A549 (cell line): ENCODE results near the gene TKTL2. TPM values are rescaled to one million over a fixed set of nuclear protein-coding genes. Genes with fewer than 3 reads are reported as not detected.

ENCODE experiments used
- ATAC-seq, 2 experiments: fragments of 200-7000 bp in 1 of 2; fragments of >200 bp in 1 of 2; cut with Nextera tagmentation in 1 of 2; cut with Tn5 transposase in 1 of 2; 3 replicates each; pipeline versions ENCODE4 v1.8.0 to v1.9.1; 2018 to 2020; ENCODE audit warnings: mild to moderate bottlenecking in 1 of 2, moderate library complexity in 1 of 2
- CTCF ChIA-PET: fragments of 300-600 bp; sonication (Branson Sonifier 250); formaldehyde crosslinking; extraction: SDS; loops from one replicate; lab custom pipeline; 2021; ENCODE audit warnings: antibody characterized with exemption, inconsistent platforms; lab: Yijun Ruan, JAX
- POLR2A ChIA-PET: fragments of 350-600 bp; formaldehyde crosslinking; extraction: SDS; loops from one replicate; lab custom pipeline; 2021; ENCODE audit warnings: antibody characterized with exemption, inconsistent platforms; lab: Yijun Ruan, JAX
- DNase-seq, 2 experiments: peaks; one replicate each; pipeline versions ENCODE4 v3.0.0 to v3.0.0-alpha.2; 2011 to 2016; ENCODE audit warnings: low read depth in 1 of 2, low spot score in 1 of 2
- FAIRE-seq: peaks from 2 replicates; lab custom pipeline; 2011; peaks lifted over from hg19 to GRCh38; lab: Jason Lieb, UNC
- H3K27ac ChIP-seq, 2 experiments: fragments of >200 bp; sonication (Bioruptor Twin); formaldehyde crosslinking; 3 replicates each; pipeline ENCODE4 v1.5.1; 2016 to 2017
- H3K4me1 ChIP-seq: fragments of >200 bp; sonication (Bioruptor Twin); formaldehyde crosslinking; 3 replicates; pipeline ENCODE4 v1.6.1; 2016
- H3K4me2 ChIP-seq: fragments of >200 bp; sonication (Bioruptor Twin); formaldehyde crosslinking; 3 replicates; pipeline ENCODE4 v1.6.1; 2016
- H3K4me3 ChIP-seq: fragments of >200 bp; sonication (Bioruptor Twin); formaldehyde crosslinking; 3 replicates; pipeline ENCODE4 v1.5.1; 2016
- H3K9me3 ChIP-seq: fragments of >200 bp; sonication (Bioruptor Twin); formaldehyde crosslinking; 3 replicates; pipeline ENCODE4 v1.6.1; 2016
- CBX2 ChIP-seq: fragments of 200-600 bp; sonication (generic); IDR thresholded peaks from 2 replicates; pipeline ENCODE4 v1.6.1; 2016; ENCODE audit warnings: low read depth, mild to moderate bottlenecking, borderline replicate concordance
- CBX8 ChIP-seq: fragments of 200-600 bp; sonication (generic); IDR thresholded peaks from 2 replicates; pipeline ENCODE4 v1.6.1; 2016
- CEBPB ChIP-seq, 2 experiments: fragments of >200 bp in 1 of 2; sonication (Bioruptor Twin) in 1 of 2; formaldehyde crosslinking in 1 of 2; IDR thresholded peaks; 2 replicates each; pipeline ENCODE4 v1.6.1; 2012 to 2016
- CHD4 ChIP-seq: fragments of 200-600 bp; sonication (generic); IDR thresholded peaks from 2 replicates; pipeline ENCODE4 v1.6.1; 2016; ENCODE audit warnings: antibody characterized with exemption, mild to moderate bottlenecking, borderline replicate concordance
- EHF ChIP-seq: fragments of 250-450 bp; sonication (Bioruptor Pico); IDR thresholded peaks from 2 replicates; pipeline ENCODE4 v1.5.0; 2020; ENCODE audit warnings: mild to moderate bottlenecking
- FOSB ChIP-seq: fragments of 250-450 bp; sonication (Bioruptor Pico); IDR thresholded peaks from 2 replicates; pipeline ENCODE4 v1.5.0; 2020; ENCODE audit warnings: mild to moderate bottlenecking, moderate library complexity
- FOSL2 ChIP-seq, 2 experiments: fragments of 450-650 bp in 1 of 2; fragments of >200 bp in 1 of 2; sonication (Bioruptor Twin) in 1 of 2; formaldehyde crosslinking; IDR thresholded peaks; 2 replicates each; pipeline versions ENCODE4 v1.5.0 to v1.6.1; 2016 to 2020; ENCODE audit warnings: mild to moderate bottlenecking in 1 of 2, moderate library complexity in 1 of 2
- FOXS1 ChIP-seq: fragments of 250-450 bp; sonication (Bioruptor Pico); IDR thresholded peaks from 2 replicates; pipeline ENCODE4 v1.5.0; 2020; ENCODE audit warnings: mild to moderate bottlenecking, moderate library complexity
- HES2 ChIP-seq: fragments of >200 bp; sonication (Bioruptor Twin); formaldehyde crosslinking; IDR thresholded peaks from 2 replicates; pipeline ENCODE4 v1.6.1; 2016
- JUNB ChIP-seq: fragments of >200 bp; sonication (Bioruptor Twin); formaldehyde crosslinking; IDR thresholded peaks from 2 replicates; pipeline ENCODE4 v1.6.1; 2016
- MAX ChIP-seq: IDR thresholded peaks from 2 replicates; pipeline ENCODE4 v1.6.1; 2012
- MYC ChIP-seq: IDR thresholded peaks from 2 replicates; pipeline ENCODE4 v1.6.1; 2012; ENCODE audit warnings: mild to moderate bottlenecking, inconsistent platforms, low read length, improper control_type of control experiment, borderline replicate concordance
- NFE2L2 ChIP-seq: fragments of 150-350 bp; conservative IDR thresholded peaks from 2 replicates; pipeline ENCODE4 v1.6.1; 2014; ENCODE audit warnings: low read length
- NPAS2 ChIP-seq: fragments of 250-450 bp; sonication (Bioruptor Pico); IDR thresholded peaks from 2 replicates; pipeline ENCODE4 v1.8.0; 2022; ENCODE audit warnings: mild to moderate bottlenecking, moderate library complexity, borderline replicate concordance
- PHF8 ChIP-seq: fragments of 200-600 bp; sonication (generic); IDR thresholded peaks from 2 replicates; pipeline ENCODE4 v1.6.1; 2016; ENCODE audit warnings: low read depth, mild to moderate bottlenecking, antibody characterized with exemption, moderate library complexity, borderline replicate concordance
- POLR2A ChIP-seq: IDR thresholded peaks from 2 replicates; pipeline ENCODE4 v1.6.1; 2012; ENCODE audit warnings: mild to moderate bottlenecking, low read length
- POLR2AphosphoS2 ChIP-seq: conservative IDR thresholded peaks from 2 replicates; pipeline ENCODE4 v1.6.1; 2012; ENCODE audit warnings: low read length, improper control_type of control experiment, inconsistent platforms
- RARB ChIP-seq: fragments of 250-450 bp; sonication (Bioruptor Pico); IDR thresholded peaks from 2 replicates; pipeline ENCODE4 v1.8.0; 2021; ENCODE audit warnings: mild to moderate bottlenecking, moderate library complexity
- REST ChIP-seq: fragments of 200-600 bp; sonication (generic); IDR thresholded peaks from 2 replicates; pipeline ENCODE4 v1.6.1; 2016; ENCODE audit warnings: antibody characterized with exemption, mild to moderate bottlenecking, moderate library complexity
- RFX5 ChIP-seq: fragments of 450-650 bp; IDR thresholded peaks from 2 replicates; pipeline ENCODE4 v1.7.1; 2014; ENCODE audit warnings: antibody characterized with exemption, mild to moderate bottlenecking, moderate library complexity
- SMC3 ChIP-seq: fragments of >200 bp; sonication (Bioruptor Twin); formaldehyde crosslinking; IDR thresholded peaks from 3 replicates; pipeline ENCODE4 v1.6.1; 2018; ENCODE audit warnings: inconsistent platforms
- SREBF2 ChIP-seq: fragments of 450-650 bp; IDR thresholded peaks from 2 replicates; pipeline ENCODE4 v1.6.1; 2014; ENCODE audit warnings: mild to moderate bottlenecking, moderate library complexity
- ZSCAN20 ChIP-seq: fragments of 250-450 bp; sonication (Bioruptor Pico); IDR thresholded peaks from 2 replicates; pipeline ENCODE4 v1.8.0; 2022; ENCODE audit warnings: mild to moderate bottlenecking, moderate library complexity
- WGBS: methylation state at CpG from one replicate; pipeline ENCODE4 v1.1.6; 2017; ENCODE audit errors: missing lambda C conversion rate; 5-methylcytosine and 5-hydroxymethylcytosine counted together
- polyA minus RNA-seq: library from RNA; depleted of rRNA, polyadenylated mRNA; stranded (reverse); fragments of >200 nt; gene quantifications from 2 replicates; pipeline ENCODE4 v1.2.3, GENCODE V29; 2011; rRNA and poly(A)+ RNA removed
- polyA plus RNA-seq, 4 experiments: library from polyadenylated mRNA; depleted of rRNA in 3 of 4; stranded (reverse); fragments of >200 nt; fragmentation: RNase III in 1 of 4; extraction: RNeasy Plus Mini Kit Qiagen cat#74134 plus additional on column Dnase treatment in 1 of 4; gene quantifications; 2 replicates in 3 of 4; 3 replicates in 1 of 4; pipeline ENCODE4 v1.2.3, GENCODE V29; 2011 to 2017

The TKTL2 gene
- not detected in 2 replicates for polyA plus RNA-seq (2011; rRNA removed)
- polyA plus RNA-seq (2012; cell fraction: cytosol; rRNA removed): not detected in 2 replicates
- polyA plus RNA-seq (2012; cell fraction: nucleus; rRNA removed): 0.01 TPM in 1 of 2 replicates, not detected in the other
- not detected in 3 replicates for polyA plus RNA-seq (2017; fragmentation: RNase III; extraction: RNeasy Plus Mini Kit Qiagen cat#74134 plus additional on column Dnase treatment)
- not detected in 2 replicates for polyA minus RNA-seq

GRCh38 chr4:163473576-163473975, at the start of gene TKTL2:
TSS of gene TKTL2 (minus strand) at chr4:163473754. CDS start at chr4:163473734, 20 bp downstream.
- Histone ChIP-seq H3K4me2 (no peak within 1 kb of the TSS), H3K9me3 (no peaks in the 10 kb centered on the region), H3K4me3 (no peak within 1 kb of the TSS), H3K4me1 (no peaks in the 10 kb centered on the region), H3K27ac (no peak within 1 kb of the TSS)
- CTCF ChIA-PET: interaction anchor here (1.0 kb wide), 1 partner anchor 73 kb away, joined by 3 read pairs; no protein-coding TSS in a partner anchor
- ATAC-seq: no peak
- 78% methylated on average over 28 of the region's 32 CpGs for WGBS
- POLR2A ChIA-PET: no interaction called here
- DNase-seq: no peak
- FAIRE-seq: no peak
- TF ChIP-seq FOXS1 (no peak), MAX (no peak)

- Histone ChIP-seq H3K27ac (no peak overlapping the region), H3K4me1 (no peaks in the 10 kb centered on the region), H3K4me2 (no peak overlapping the region), H3K9me3 (no peaks in the 10 kb centered on the region), H3K4me3 (no peak overlapping the region)
- no peak for DNase-seq
- ATAC-seq: no peak
- TF ChIP-seq SREBF2 (no peak), CBX8 (no peak)
- FAIRE-seq: no peak
- ChIA-PET CTCF (no interaction called here), POLR2A (no interaction called here)
- 94% methylated on average over 8 of the region's 8 CpGs for WGBS
Measured at GRCh38 chr4:163515198-163515597, 41.6 kb upstream of the TKTL2 start.

- FAIRE-seq (no peak), DNase-seq (no peak), ATAC-seq (no peak)
- no peak overlapping the region for H3K4me3 ChIP-seq
- POLR2A ChIA-PET: interaction anchor here (0.8 kb wide), 1 partner anchor 11 kb away, joined by 4 read pairs; the partner anchor contains the start of gene TMA16
- no peak overlapping the region for H3K4me2 ChIP-seq
- no peaks in the 10 kb centered on the region for H3K4me1 ChIP-seq
- no peak overlapping the region for H3K27ac ChIP-seq
- CTCF ChIA-PET: interaction anchor here (0.8 kb wide), 1 partner anchor 26 kb away, joined by 3 read pairs; no protein-coding TSS in a partner anchor
- 92% methylated on average over 3 of the region's 3 CpGs for WGBS
- no peaks in the 10 kb centered on the region for H3K9me3 ChIP-seq
- no peak for TF ChIP-seq POLR2A
- no peak for TF ChIP-seq JUNB
- TF ChIP-seq SREBF2: no peak
- no peak for TF ChIP-seq HES2
- no peak for TF ChIP-seq PHF8
- TF ChIP-seq RARB (CRISPR knock-in tag): no peak
- no peak for TF ChIP-seq REST
- TF ChIP-seq CBX8: no peak
- no peak for TF ChIP-seq POLR2AphosphoS2
Measured at GRCh38 chr4:163505374-163505773, 31.8 kb upstream of the TKTL2 start.

- H3K4me3 ChIP-seq: no peak overlapping the region
- H3K4me2 ChIP-seq: no peak overlapping the region
- ChIA-PET POLR2A (no interaction called here), CTCF (no interaction called here)
- H3K4me1 ChIP-seq: peaks cover 12% of the 10 kb centered on the region; the same call in 2 of the 3 replicates
- H3K9me3 ChIP-seq: no peaks in the 10 kb centered on the region
- FAIRE-seq (no peak), DNase-seq (no peak), ATAC-seq (no peak)
- H3K27ac ChIP-seq: no peak overlapping the region
- WGBS: 88% methylated on average over 1 of the region's 1 CpG
- no peak for TF ChIP-seq RFX5
- no peak for TF ChIP-seq CHD4
- TF ChIP-seq EHF (CRISPR knock-in tag): no peak
- TF ChIP-seq PHF8: no peak
- TF ChIP-seq FOSL2 (IDR thresholded peaks at IDR 0.05): no peak
- TF ChIP-seq FOSL2 (CRISPR knock-in tag; IDR thresholded peaks at IDR 0.05): no peak
- no peak for TF ChIP-seq FOSB
- no peak for TF ChIP-seq CBX2
- no peak for TF ChIP-seq NPAS2 (CRISPR knock-in tag)
- no peak for TF ChIP-seq REST
- no peak for TF ChIP-seq MYC
- TF ChIP-seq ZSCAN20: no peak
- no peak for TF ChIP-seq SMC3
- no peak for TF ChIP-seq NFE2L2
- TF ChIP-seq CEBPB (IDR thresholded peaks at IDR 0.05): no peak
Measured at GRCh38 chr4:163500586-163500985, 27.0 kb upstream of the TKTL2 start.
